NB4 (cell line): ENCODE measurements around the gene CYB5R3.

Experiments used
- DNase-seq: peaks from one replicate; pipeline ENCODE4 v3.0.0; 2010; ENCODE audit warnings: low read depth
- H3K4me3 ChIP-seq: one replicate; pipeline ENCODE4 v1.5.1; 2011; ENCODE audit warnings: mild to moderate bottlenecking, low read depth, low read length, moderate library complexity
- MYC ChIP-seq: IDR thresholded peaks from 2 replicates; pipeline ENCODE4 v1.6.1; 2011; ENCODE audit warnings: low read depth, low read length
- POLR2A ChIP-seq: IDR thresholded peaks from 2 replicates; pipeline ENCODE4 v1.6.1; 2011; ENCODE audit warnings: mild to moderate bottlenecking; ENCODE audit not compliant: insufficient read length; ENCODE audit errors: extremely low read depth
- TF ChIP-seq, protein P1 (sequence below): IDR thresholded peaks from 2 replicates; pipeline ENCODE4 v1.6.1; 2011; ENCODE audit warnings: low read depth, low read length
- TF ChIP-seq, protein P2 (sequence below): IDR thresholded peaks from one replicate; pipeline ENCODE4 v1.5.1; 2012; ENCODE audit warnings: low read depth, low read length

CYB5R3 gene

DNA sequence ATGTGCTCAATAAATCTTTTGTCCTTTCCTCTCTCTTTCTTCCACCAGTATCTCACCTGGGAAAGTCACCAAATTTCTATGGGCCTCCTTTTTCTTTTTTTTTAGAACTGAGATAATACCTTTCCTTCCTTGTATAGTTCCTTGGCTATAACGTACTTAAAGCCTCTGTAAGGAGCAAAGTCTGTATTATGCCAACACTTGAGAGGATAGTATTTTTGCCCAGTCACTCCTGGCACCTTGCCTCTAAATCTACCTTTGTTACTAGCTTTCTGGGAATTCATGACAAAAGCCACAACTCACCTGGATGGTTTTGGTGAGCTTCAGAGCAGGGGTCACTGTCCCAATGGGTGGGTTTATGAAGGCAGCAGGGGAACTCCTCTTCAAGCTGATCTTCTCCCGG, 46.7 kb downstream of the CYB5R3 start:
- H3K4me3 ChIP-seq = no peak overlapping the region
- DNase-seq = no peak
- TF ChIP-seq POLR2A (no peak), MYC (no peak)
- TF ChIP-seq, protein P1, sequence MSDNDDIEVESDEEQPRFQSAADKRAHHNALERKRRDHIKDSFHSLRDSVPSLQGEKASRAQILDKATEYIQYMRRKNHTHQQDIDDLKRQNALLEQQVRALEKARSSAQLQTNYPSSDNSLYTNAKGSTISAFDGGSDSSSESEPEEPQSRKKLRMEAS = no peak
- TF ChIP-seq, protein P2, sequence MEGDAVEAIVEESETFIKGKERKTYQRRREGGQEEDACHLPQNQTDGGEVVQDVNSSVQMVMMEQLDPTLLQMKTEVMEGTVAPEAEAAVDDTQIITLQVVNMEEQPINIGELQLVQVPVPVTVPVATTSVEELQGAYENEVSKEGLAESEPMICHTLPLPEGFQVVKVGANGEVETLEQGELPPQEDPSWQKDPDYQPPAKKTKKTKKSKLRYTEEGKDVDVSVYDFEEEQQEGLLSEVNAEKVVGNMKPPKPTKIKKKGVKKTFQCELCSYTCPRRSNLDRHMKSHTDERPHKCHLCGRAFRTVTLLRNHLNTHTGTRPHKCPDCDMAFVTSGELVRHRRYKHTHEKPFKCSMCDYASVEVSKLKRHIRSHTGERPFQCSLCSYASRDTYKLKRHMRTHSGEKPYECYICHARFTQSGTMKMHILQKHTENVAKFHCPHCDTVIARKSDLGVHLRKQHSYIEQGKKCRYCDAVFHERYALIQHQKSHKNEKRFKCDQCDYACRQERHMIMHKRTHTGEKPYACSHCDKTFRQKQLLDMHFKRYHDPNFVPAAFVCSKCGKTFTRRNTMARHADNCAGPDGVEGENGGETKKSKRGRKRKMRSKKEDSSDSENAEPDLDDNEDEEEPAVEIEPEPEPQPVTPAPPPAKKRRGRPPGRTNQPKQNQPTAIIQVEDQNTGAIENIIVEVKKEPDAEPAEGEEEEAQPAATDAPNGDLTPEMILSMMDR = no peak

DNA sequence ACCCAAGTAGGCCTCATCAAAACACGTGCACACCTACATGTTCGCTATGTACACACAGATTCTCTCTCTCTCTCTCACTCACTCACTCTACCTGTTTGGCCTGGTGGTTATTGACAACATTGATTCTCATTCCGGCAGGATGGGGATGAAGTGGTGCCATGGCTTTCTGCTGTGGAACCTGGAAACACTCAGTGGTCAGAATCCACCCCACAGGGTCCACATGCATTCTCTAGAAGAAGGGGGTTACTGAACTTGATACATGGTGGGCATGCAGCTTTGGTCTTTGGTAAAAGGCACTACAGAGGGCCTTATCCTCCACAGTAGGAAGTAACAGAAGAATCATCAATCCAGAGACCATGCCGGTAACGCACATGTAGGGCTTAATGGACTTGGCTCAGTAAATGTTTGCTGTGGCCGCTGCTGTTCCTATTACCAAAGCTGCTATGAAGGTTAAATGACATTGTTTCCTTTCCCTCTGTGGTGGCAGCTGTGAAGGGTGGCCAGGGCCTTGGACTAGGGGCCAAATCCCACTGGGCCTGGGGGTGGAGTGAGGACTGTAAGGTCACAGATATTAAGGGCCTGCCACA, 47.2 kb downstream of the CYB5R3 start:
- no peak for DNase-seq
- TF ChIP-seq MYC (no peak), POLR2A (no peak)
- TF ChIP-seq, protein P1 = no peak
- TF ChIP-seq, protein P2 = no peak

GRCh38 chr22:42596863-42597530, 52.2 kb downstream of the CYB5R3 start:
- DNase-seq = no peak
- TF ChIP-seq POLR2A = no peak

More for the DNA sequence above, 47.2 kb downstream of the CYB5R3 start:
- no peak overlapping the region for H3K4me3 ChIP-seq

GRCh38 chr22:42596336-42596735, 52.9 kb downstream of the CYB5R3 start:
- H3K4me3 ChIP-seq = no peak overlapping the region
- DNase-seq = no peak
- TF ChIP-seq POLR2A = no peak
- TF ChIP-seq, protein P2 = no peak
- no peak for TF ChIP-seq MYC
- TF ChIP-seq, protein P1 = no peak

More at GRCh38 chr22:42596863-42597530, 52.2 kb downstream of the CYB5R3 start:
- no peak overlapping the region for H3K4me3 ChIP-seq

- TF ChIP-seq MYC (no peak), POLR2A (no peak)
- TF ChIP-seq, protein P1 = no peak
- TF ChIP-seq, protein P2 = no peak
- H3K4me3 ChIP-seq = no peak overlapping the region
- no peak for DNase-seq
Measured at GRCh38 chr22:42595434-42595833, 53.8 kb downstream of the CYB5R3 start.

DNA sequence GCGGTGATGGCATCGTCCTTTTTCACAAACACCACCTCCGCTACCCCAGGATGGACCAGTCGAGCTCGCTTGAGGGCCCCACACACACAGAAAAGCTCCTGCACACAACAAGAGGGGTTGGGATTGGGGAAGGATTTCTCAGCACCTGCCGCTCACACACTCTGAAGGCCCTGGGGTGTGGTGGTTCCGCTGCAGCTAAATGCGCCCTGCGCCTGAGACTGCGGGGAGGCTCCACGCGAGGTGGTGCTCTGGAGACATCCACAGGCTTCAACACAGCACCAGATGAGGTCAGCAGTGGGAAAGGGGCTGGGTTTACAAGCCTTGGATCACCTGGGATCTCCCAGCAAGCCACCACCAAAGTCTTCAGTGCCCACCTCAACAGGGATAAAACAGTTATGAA, 57.2 kb downstream of the CYB5R3 start:
- H3K4me3 ChIP-seq = no peak overlapping the region
- no peak for DNase-seq
- TF ChIP-seq MYC = no peak
- TF ChIP-seq, protein P2 = no peak
